Measurements from ENCODE around the gene FERMT1.
"Not testable (repeated sequence)": the region's sequence is repeated elsewhere in the genome, so short reads cannot be mapped to it uniquely, and the experiment has no call there.

FERMT1 gene

DNA sequence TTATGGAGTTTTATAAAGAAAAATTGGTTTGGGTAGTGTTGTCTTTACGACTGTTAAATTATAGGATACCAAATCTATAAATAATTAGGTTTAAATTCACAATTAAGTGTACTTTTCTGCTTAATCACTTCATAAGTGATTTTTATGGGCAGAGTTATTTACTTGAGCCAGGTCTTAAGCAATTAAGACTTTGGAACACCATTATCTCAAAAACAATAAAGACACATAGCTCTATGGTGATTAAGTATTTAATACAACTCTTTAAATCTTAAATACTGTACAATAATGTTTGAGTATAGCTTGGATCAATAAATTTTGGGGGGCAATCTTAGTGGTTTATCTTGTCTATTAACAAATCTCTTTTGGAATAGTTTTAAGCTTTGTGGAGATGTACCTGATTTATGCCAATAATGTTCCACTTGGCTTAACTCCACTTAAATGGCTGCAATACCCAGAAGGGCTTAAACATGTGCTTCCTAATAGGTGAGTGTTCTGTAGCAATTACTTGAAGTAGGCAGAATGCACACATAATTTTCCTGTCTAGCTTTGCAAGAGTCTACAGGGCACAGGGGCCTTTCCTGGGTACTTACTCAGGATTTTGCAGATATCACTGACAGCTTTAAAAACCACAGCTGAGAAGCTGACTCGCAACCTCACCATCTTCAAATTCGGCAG is 7.5 kb downstream of the FERMT1 start:
- DNase-seq, result no peak

GRCh38 chr20:6114696-6115095 is 8.1 kb downstream of the FERMT1 start:
- DNase-seq, result no peak

GRCh38 chr20:6113951-6114350 is 8.9 kb downstream of the FERMT1 start:
- no peak for DNase-seq

- not testable (repeated sequence) for DNase-seq
These were observed 9.9 kb downstream of the FERMT1 start for GRCh38 chr20:6112965-6113364.

DNA sequence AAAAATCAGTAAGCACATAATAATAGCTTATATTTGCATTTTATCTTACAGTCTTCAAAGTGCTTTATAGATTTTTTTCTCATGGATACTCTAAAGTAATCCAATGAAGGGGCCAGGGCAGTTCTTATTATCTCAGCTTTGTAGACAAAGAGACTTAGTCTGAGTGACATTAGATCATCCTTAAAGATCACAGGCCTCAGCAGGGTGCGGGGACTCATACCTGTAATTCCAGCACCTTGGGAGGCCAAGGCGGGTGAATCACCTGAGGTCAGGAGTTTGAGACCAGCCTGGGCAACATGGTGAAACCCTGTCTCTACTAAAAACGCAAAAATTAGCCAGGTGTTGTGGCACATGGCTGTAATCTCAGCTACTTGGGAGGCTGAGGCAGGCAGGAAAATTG is 14.5 kb downstream of the FERMT1 start:
- no peak for DNase-seq

GRCh38 chr20:6104493-6105188 is 18.2 kb downstream of the FERMT1 start:
- no peak for DNase-seq

DNA sequence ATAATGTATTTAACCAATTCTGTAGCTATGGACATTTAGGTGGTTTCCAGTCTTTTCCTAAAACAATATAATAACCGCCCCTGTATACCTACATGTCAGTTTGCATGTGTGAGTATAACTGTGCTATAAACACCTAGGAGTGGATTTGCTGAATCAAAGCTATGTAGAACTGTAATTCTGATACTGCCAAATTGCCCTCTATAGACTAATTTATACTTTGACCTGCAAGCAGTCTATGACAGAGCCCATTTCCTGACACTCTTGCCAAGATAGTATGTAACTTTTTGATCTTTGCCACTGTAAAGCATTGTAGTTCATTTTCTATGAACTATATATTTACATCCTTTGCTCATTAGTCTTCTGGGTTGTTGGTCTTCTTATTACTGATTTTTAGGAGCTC is 19.5 kb downstream of the FERMT1 start:
- no peak for DNase-seq

GRCh38 chr20:6101346-6101745 is 21.5 kb downstream of the FERMT1 start:
- no peak for DNase-seq

DNA sequence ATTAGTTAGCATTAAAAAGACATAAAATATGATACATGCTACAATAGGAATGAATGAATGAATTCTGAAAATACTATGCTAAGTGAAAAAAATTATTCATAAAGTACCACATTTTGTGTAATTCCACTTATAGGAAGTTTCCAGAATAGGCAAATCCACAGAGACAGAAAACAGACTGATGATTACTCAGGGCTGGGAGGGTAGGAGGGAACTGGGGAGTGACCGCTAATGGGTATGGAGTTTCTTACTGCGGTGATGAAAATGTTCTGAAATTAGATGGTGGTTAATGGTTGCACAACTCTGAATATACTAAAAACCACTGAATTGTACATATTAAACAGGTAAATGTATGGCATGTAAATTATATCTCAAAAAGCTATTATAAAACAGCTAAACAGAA is 22.6 kb downstream of the FERMT1 start:
- no peak for DNase-seq

GRCh38 chr20:6099819-6100218 is 23.0 kb downstream of the FERMT1 start:
- no peak for DNase-seq

GRCh38 chr20:6095409-6095808 is 27.4 kb downstream of the FERMT1 start:
- DNase-seq, result no peak

GRCh38 chr20:6094565-6094964 is 28.3 kb downstream of the FERMT1 start:
- no peak for DNase-seq

DNA sequence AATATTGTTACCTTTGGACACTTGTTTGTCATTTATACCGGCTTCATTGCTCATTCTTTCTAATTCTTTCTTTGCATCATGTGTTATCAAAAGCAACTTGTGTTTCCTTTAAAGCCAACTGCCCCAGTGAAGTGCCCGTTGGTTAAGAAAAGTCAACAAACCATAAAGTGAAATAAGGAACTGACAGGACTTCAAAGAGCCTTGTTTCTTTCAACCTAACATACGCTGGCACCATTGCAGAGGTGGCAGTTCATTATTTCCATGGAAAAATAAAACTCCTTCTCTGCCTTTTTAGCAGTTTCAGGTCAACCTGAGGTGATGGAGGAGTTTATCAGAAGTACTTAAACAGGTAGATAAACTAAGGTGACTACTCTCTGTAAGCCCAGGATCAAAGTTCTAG is 28.8 kb downstream of the FERMT1 start:
- DNase-seq, result no peak

GRCh38 chr20:6091661-6092060 is 31.2 kb downstream of the FERMT1 start:
- DNase-seq, result no peak

- no peak for DNase-seq
These were observed 36.0 kb downstream of the FERMT1 start for GRCh38 chr20:6086868-6087267.

DNA sequence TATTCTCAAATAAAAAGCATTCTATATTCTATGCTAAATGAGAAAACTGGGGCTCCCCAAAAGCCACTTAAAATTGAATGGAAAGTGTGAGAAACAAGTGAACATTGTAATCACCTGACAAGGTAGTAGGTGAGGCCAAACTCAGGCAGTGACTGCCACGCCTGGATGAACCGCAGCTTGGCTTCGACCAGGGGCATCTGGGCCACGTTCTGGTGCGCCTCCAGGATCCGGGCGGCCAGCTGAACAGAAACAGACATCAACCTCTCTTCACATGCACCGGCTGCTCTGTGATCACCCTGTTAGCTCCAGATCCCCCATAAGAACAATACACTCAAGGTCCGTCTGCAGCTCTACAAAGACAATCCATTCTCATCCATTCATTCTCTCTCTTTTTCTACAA is 38.9 kb downstream of the FERMT1 start:
- no peak for DNase-seq

DNA sequence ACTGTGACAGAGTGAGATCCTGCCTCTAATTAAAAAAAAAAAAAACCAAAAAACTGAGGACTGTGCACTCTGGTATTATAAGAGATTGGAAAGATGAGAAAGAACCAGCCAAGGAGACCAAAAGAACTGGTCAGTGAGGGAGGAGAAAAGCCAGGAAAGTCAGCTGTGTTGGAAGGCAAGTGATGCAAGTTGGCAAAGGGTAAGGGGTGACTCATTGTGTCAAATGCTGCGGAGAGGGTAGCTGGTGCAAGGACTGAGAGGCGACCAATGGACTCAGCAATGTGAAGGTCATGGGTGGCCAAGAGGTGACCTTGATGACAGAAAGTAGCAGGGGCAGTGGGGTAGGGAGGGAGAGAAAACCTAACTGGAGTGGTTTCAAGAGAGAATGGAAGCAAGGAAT is 41.6 kb downstream of the FERMT1 start:
- no peak for DNase-seq

- no peak for DNase-seq
These were observed 43.8 kb downstream of the FERMT1 start for GRCh38 chr20:6079016-6079415.

DNA sequence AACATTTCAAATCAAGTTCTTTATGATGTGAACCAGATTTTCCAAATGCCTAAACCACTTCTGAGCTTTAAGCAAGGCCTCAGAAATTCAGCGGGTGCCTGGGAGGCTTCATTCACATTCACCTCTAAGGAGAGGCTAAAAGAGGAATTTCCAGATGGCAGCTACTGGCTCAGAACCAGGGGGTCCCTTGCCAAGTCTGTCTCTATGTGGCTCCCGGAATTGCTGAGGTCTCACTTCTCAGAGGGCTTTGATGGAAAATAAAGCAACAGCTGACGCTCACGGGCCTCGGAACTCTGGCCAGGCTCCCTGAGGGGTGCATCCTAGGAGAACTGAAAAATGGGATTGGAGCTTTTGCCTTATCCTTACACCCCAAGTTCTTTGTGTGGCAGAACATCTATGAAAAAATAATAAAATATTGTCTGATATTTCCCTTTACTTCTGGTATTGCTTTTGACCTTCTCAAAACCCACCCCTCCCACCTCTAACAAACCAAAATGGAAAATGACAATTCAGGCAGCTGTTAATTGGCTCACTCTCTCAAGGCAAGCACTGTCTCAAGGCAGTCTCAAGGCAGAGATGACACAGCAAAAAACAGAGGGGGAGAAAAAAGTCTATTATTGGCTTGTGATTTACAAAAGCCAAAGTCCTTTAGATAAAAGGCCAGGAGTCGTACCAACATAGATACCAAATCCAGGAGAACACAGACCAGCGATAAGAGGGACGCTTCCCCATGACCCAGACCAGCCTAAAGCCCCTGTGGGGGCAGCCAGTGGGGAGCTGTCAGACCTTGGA is 47.2 kb downstream of the FERMT1 start:
- DNase-seq, result no peak

- no peak for DNase-seq
These were observed 48.0 kb downstream of the FERMT1 start for GRCh38 chr20:6074784-6075183.

DNA sequence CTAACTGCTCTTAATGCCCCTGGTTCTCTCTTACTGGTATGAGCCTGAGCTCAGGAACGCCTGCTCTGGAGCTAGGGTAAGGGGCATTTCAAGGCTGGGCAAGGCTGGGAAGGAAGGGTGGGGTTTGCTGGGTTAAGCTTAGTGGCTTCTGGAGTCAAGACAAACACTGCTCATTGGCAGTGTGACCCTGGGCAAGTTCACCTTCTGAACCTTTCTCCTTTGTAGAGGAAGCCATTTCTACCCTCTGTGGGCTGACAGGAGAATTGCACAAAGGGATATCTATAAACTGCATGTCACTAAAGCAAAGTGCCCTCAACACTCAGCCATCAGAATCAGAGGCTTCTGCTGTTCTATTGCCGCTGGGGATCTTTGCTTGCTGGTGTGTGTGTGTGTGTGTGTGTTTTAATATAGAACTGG is 48.7 kb downstream of the FERMT1 start:
- DNase-seq, result peak in 1 of 2 experiments; percentile 21

GRCh38 chr20:6070829-6071695 is 51.8 kb downstream of the FERMT1 start:
- no peak for DNase-seq

DNA sequence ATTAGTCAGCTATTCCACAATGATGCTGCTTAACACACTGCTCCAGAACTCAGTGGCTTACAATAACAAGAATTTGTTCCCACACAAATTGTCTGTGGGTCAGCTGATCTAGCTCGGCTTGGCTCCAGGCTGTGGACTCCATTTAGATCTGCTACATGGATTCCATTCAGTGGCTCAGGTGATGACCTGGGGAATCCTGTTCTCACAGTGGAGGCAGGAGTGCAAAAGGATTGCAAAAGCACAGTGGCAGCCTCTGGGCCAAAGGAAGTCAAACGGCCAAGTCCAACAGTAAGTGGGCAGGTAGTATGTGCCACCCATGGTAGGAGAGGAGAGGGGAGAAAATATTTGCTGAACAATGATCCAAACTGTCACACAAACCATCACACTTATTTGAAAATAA is 53.2 kb downstream of the FERMT1 start:
- no peak for DNase-seq
